Activated T-cell treated with anti-CD3 and anti-CD28 coated beads for 24 hours (primary cell): ENCODE results near the gene RAPGEFL1.
"Not testable (repeated sequence)": the region's sequence is repeated elsewhere in the genome, so short reads cannot be mapped to it uniquely, and the experiment has no call there.

Source experiments
- DNase-seq: peaks from one replicate; pipeline ENCODE4 v3.0.0-alpha.2; 2020; ENCODE audit warnings: low read depth

The RAPGEFL1 gene

GRCh38 chr17:40177275-40177874 lies at the start of gene RAPGEFL1:
RAPGEFL1 (plus strand) TSS chr17:40177470; CDS start chr17:40177862, 392 bp downstream.
- DNase-seq = peak; percentile 82

GRCh38 chr17:40129498-40129897 lies 47.8 kb upstream of the RAPGEFL1 start:
- DNase-seq = no peak

- DNase-seq = no peak
Measured at GRCh38 chr17:40130352-40131042, 46.8 kb upstream of the RAPGEFL1 start.

- no peak for DNase-seq
Measured at GRCh38 chr17:40134184-40134583, 43.1 kb upstream of the RAPGEFL1 start.

- no peak for DNase-seq
Measured at GRCh38 chr17:40135817-40136216, 41.5 kb upstream of the RAPGEFL1 start.

- DNase-seq = no peak
Measured at GRCh38 chr17:40139566-40140058, 37.7 kb upstream of the RAPGEFL1 start.

- DNase-seq = not testable (repeated sequence)
Measured at GRCh38 chr17:40143166-40143565, 34.1 kb upstream of the RAPGEFL1 start.

- DNase-seq = no peak
Measured at GRCh38 chr17:40145476-40145875, 31.8 kb upstream of the RAPGEFL1 start.

- DNase-seq = no peak
Measured at GRCh38 chr17:40148527-40148926, 28.7 kb upstream of the RAPGEFL1 start.

GRCh38 chr17:40150276-40150675 lies 27.0 kb upstream of the RAPGEFL1 start:
- DNase-seq = no peak

GRCh38 chr17:40151414-40151963 lies 25.8 kb upstream of the RAPGEFL1 start:
- DNase-seq = no peak

- DNase-seq = no peak
Measured at GRCh38 chr17:40153603-40154236, 23.6 kb upstream of the RAPGEFL1 start.

- DNase-seq = no peak
Measured at GRCh38 chr17:40157973-40158372, 19.3 kb upstream of the RAPGEFL1 start.

- DNase-seq = no peak
Measured at GRCh38 chr17:40158438-40159013, 18.7 kb upstream of the RAPGEFL1 start.

- no peak for DNase-seq
Measured at GRCh38 chr17:40159456-40159855, 17.8 kb upstream of the RAPGEFL1 start.

- no peak for DNase-seq
Measured at GRCh38 chr17:40167685-40168261, 9.5 kb upstream of the RAPGEFL1 start.

- DNase-seq = no peak
Measured at GRCh38 chr17:40168262-40168832, 8.9 kb upstream of the RAPGEFL1 start.

GRCh38 chr17:40170325-40170724 lies 6.9 kb upstream of the RAPGEFL1 start:
- no peak for DNase-seq

GRCh38 chr17:40171750-40172149 lies 5.5 kb upstream of the RAPGEFL1 start:
- no peak for DNase-seq

- DNase-seq = no peak
Measured at GRCh38 chr17:40173091-40173777, 4.0 kb upstream of the RAPGEFL1 start.

- DNase-seq = no peak
Measured at GRCh38 chr17:40173778-40174135, 3.5 kb upstream of the RAPGEFL1 start.
